Measurements from ENCODE around the gene CLCN7. TPM values are rescaled to one million over a fixed set of nuclear protein-coding genes. Genes with fewer than 3 reads are reported as not detected.

CLCN7 gene
- total RNA-seq, 1 donor from 2014 or later = 36.6 TPM

- peaks cover 13% of the 10 kb centered on the region for H3K36me3 ChIP-seq (ENCODE audit: control insufficient read depth, insufficient read depth, low read length)
- TF ChIP-seq CTCF (IDR thresholded peaks at IDR 0.05; ENCODE audit: insufficient read depth, low read length, severe bottlenecking) = no peak
- no peak for FAIRE-seq
- no peaks in the 10 kb centered on the region for H3K27me3 ChIP-seq (ENCODE audit: control insufficient read depth, insufficient read depth, low read length)
- DNase-seq (ENCODE audit: low read depth) = no peak
- H3K4me3 ChIP-seq (ENCODE audit: low read depth, low read length) = no peak overlapping the region
Measured at GRCh38 chr16:1495211-1495888, 20.5 kb upstream of the CLCN7 start.

- FAIRE-seq (no peak), DNase-seq (ENCODE audit: low read depth) (no peak)
- peaks cover 13% of the 10 kb centered on the region for H3K36me3 ChIP-seq (ENCODE audit: control insufficient read depth, insufficient read depth, low read length)
- no peak for TF ChIP-seq CTCF (IDR thresholded peaks at IDR 0.05; ENCODE audit: insufficient read depth, low read length, severe bottlenecking)
- no peaks in the 10 kb centered on the region for H3K27me3 ChIP-seq (ENCODE audit: control insufficient read depth, insufficient read depth, low read length)
- no peak overlapping the region for H3K4me3 ChIP-seq (ENCODE audit: low read depth, low read length)
Measured at GRCh38 chr16:1494711-1495110, 19.9 kb upstream of the CLCN7 start.

GRCh38 chr16:1494129-1494640 lies 19.4 kb upstream of the CLCN7 start:
- peak; percentile 66 for TF ChIP-seq CTCF (IDR thresholded peaks at IDR 0.05; ENCODE audit: insufficient read depth, low read length, severe bottlenecking)
- FAIRE-seq (no peak), DNase-seq (ENCODE audit: low read depth) (peak; percentile 34)
- Histone ChIP-seq H3K27me3 (ENCODE audit: control insufficient read depth, insufficient read depth, low read length) (no peaks in the 10 kb centered on the region), H3K36me3 (ENCODE audit: control insufficient read depth, insufficient read depth, low read length) (peaks cover 13% of the 10 kb centered on the region), H3K4me3 (ENCODE audit: low read depth, low read length) (peak overlapping the region; percentile 83)

- DNase-seq (ENCODE audit: low read depth) (no peak), FAIRE-seq (no peak)
- Histone ChIP-seq H3K27me3 (ENCODE audit: control insufficient read depth, insufficient read depth, low read length) (no peaks in the 10 kb centered on the region), H3K4me3 (ENCODE audit: low read depth, low read length) (peak overlapping the region; percentile 83), H3K36me3 (ENCODE audit: control insufficient read depth, insufficient read depth, low read length) (peaks cover 9% of the 10 kb centered on the region)
- no peak for TF ChIP-seq CTCF (IDR thresholded peaks at IDR 0.05; ENCODE audit: insufficient read depth, low read length, severe bottlenecking)
Measured at GRCh38 chr16:1493746-1494094, 18.9 kb upstream of the CLCN7 start.

- DNase-seq (ENCODE audit: low read depth) (peak; percentile 44), FAIRE-seq (no peak)
- H3K27me3 ChIP-seq (ENCODE audit: control insufficient read depth, insufficient read depth, low read length) = no peaks in the 10 kb centered on the region
- H3K36me3 ChIP-seq (ENCODE audit: control insufficient read depth, insufficient read depth, low read length) = peaks cover 9% of the 10 kb centered on the region
- TF ChIP-seq CTCF (IDR thresholded peaks at IDR 0.05; ENCODE audit: insufficient read depth, low read length, severe bottlenecking) = no peak
- H3K4me3 ChIP-seq (ENCODE audit: low read depth, low read length) = peak within 1 kb of the TSS; percentile 83
Measured at GRCh38 chr16:1492923-1493745, 18.3 kb upstream of the CLCN7 start, which contains the start of gene TELO2. Gene TELO2 (plus strand): TSS chr16:1493360. CDS start chr16:1494282, 922 bp downstream.
